Hepatocyte (in vitro differentiated cells): Measurements from ENCODE around the gene CCNG2.

ENCODE experiments used
- EZH2 ChIP-seq: fragments of 200-600 bp; sonication (generic); IDR thresholded peaks from 2 replicates; pipeline ENCODE4 v1.6.1; 2016; ENCODE audit warnings: antibody characterized with exemption, mild to moderate bottlenecking, borderline replicate concordance
- EZH2phosphoT487 ChIP-seq: fragments of 200-600 bp; sonication (generic); IDR thresholded peaks from one replicate; pipeline ENCODE4 v1.6.1; 2018; ENCODE audit warnings: antibody characterized with exemption, mild to moderate bottlenecking, low read depth, moderate library complexity; ENCODE audit not compliant: unreplicated experiment, severe bottlenecking
- TF ChIP-seq, protein P1 (sequence below): fragments of 200-600 bp; sonication (generic); IDR thresholded peaks from 2 replicates; pipeline ENCODE4 v1.5.1; 2016; ENCODE audit warnings: antibody characterized with exemption, mild to moderate bottlenecking; ENCODE audit not compliant: poor library complexity

- TF ChIP-seq, protein P1, sequence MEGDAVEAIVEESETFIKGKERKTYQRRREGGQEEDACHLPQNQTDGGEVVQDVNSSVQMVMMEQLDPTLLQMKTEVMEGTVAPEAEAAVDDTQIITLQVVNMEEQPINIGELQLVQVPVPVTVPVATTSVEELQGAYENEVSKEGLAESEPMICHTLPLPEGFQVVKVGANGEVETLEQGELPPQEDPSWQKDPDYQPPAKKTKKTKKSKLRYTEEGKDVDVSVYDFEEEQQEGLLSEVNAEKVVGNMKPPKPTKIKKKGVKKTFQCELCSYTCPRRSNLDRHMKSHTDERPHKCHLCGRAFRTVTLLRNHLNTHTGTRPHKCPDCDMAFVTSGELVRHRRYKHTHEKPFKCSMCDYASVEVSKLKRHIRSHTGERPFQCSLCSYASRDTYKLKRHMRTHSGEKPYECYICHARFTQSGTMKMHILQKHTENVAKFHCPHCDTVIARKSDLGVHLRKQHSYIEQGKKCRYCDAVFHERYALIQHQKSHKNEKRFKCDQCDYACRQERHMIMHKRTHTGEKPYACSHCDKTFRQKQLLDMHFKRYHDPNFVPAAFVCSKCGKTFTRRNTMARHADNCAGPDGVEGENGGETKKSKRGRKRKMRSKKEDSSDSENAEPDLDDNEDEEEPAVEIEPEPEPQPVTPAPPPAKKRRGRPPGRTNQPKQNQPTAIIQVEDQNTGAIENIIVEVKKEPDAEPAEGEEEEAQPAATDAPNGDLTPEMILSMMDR = no peak
- TF ChIP-seq EZH2 (no peak), EZH2phosphoT487 (no peak)
Measured at GRCh38 chr4:77157859-77158486, 966 bp downstream of the CCNG2 start.
